Esophagus squamous epithelium (tissue), 5 donors: ENCODE results near the gene NSUN6. TPM values are rescaled to one million over a fixed set of nuclear protein-coding genes. Genes with fewer than 3 reads are reported as not detected.

Experiments used
- DNase-seq: peaks from one replicate; lab custom pipeline; 2025; lab: John Stamatoyannopoulos, UW
- H3K27ac ChIP-seq, 4 donors: fragments of 200-600 bp; sonication (generic); one replicate each; pipeline ENCODE4 v1.5.1; 2016 to 2019; ENCODE audit warnings: mild to moderate bottlenecking in 1 of 4
- H3K27me3 ChIP-seq, 4 donors: fragments of 200-600 bp; sonication (generic); 1 replicate in 3 of 4; 2 replicates in 1 of 4; pipeline versions ENCODE4 v1.5.1 to v1.6.0; 2017 to 2021; ENCODE audit warnings: antibody characterized with exemption in 1 of 4
- H3K36me3 ChIP-seq, 3 donors: fragments of 200-600 bp; sonication (generic); one replicate each; pipeline ENCODE4 v1.5.1; 2016 to 2019
- H3K4me1 ChIP-seq, 3 donors: fragments of 200-600 bp; sonication (generic); one replicate each; pipeline ENCODE4 v1.5.1; 2017 to 2019
- H3K4me3 ChIP-seq, 4 donors: fragments of 200-600 bp; sonication (generic); 1 replicate in 3 of 4; 2 replicates in 1 of 4; pipeline ENCODE4 v1.5.1; 2016 to 2019; ENCODE audit warnings: mild to moderate bottlenecking in 2 of 4, moderate library complexity in 1 of 4
- H3K9me3 ChIP-seq, 3 donors: fragments of 200-600 bp; sonication (generic); one replicate each; pipeline ENCODE4 v1.5.1; 2016 to 2019
- CTCF ChIP-seq, 6 experiments: fragments of 450-650 bp in 4 of 6; fragments of 200-600 bp in 2 of 6; sonication (generic) in 2 of 6; IDR thresholded peaks; one replicate each; pipeline ENCODE4 v1.5.1; 2016 to 2019; ENCODE audit warnings: antibody characterized with exemption in 6 of 6, mild to moderate bottlenecking in 4 of 6, moderate library complexity in 4 of 6
- POLR2A ChIP-seq, 4 donors: fragments of 450-650 bp; IDR thresholded peaks; one replicate each; pipeline ENCODE4 v1.6.1; 2017; ENCODE audit warnings: antibody characterized with exemption in 4 of 4, mild to moderate bottlenecking in 4 of 4, moderate library complexity in 3 of 4
- WGBS, 2 donors: methylation state at CpG; one replicate each; pipeline ENCODE4 v1.1.5; 2018; 5-methylcytosine and 5-hydroxymethylcytosine counted together
- intact Hi-C: fragments of 100-400 bp; cut with DNase I; formaldehyde crosslinking; loops from one replicate; pipeline ENCODE4 v1.15.0; 2022
- total RNA-seq, 4 donors: library from RNA; depleted of rRNA; stranded (reverse); fragments of >200 nt; gene quantifications; one replicate each; pipeline ENCODE4 v1.1.0, GENCODE V29; 2016
- donor health status: DM: yes; HTN: yes; CAD: no.

NSUN6 gene
- total RNA-seq, 4 donors from 2014 or later, result 3.4 to 10.1 (median 5.6) TPM

DNA sequence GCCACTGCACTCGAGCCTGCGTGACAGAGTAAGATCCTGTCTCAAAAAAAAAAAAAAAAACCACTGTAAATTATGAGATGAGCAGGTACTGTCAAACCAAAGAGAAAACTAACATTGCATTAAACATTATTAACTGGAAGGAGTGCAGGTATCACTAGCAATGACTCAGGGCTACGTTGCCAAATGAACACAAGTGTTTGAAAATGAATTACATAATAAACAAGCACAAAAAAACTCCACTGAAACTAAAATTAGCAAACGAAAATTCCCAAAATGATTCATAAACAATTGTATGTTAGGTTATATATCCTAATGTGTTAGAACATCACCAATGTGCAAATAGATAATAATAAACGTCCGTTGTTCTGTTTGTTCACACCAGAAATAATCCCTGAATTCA is 42.8 kb downstream of the NSUN6 start:
- 68 to 74% methylated on average over 6 of the region's 6 CpGs for whole genome bisulfite sequencing, 2 donors
- no peak for TF ChIP-seq POLR2A (IDR thresholded peaks at IDR 0.05)
- no peak for TF ChIP-seq CTCF (IDR thresholded peaks at IDR 0.05)
- Histone ChIP-seq H3K27ac (no peak overlapping the region), H3K9me3 (no peaks in the 10 kb centered on the region), H3K4me1 (peaks cover 0 to 38% (median 9%) of the 10 kb centered on the region in 3 donors), H3K4me3 (no peak overlapping the region), H3K27me3 (no peaks in the 10 kb centered on the region), H3K36me3 (peaks cover 0 to 6% (median 0%) of the 10 kb centered on the region in 3 donors)
- no peak for DNase-seq
- intact Hi-C loops, result no loop called here

DNA sequence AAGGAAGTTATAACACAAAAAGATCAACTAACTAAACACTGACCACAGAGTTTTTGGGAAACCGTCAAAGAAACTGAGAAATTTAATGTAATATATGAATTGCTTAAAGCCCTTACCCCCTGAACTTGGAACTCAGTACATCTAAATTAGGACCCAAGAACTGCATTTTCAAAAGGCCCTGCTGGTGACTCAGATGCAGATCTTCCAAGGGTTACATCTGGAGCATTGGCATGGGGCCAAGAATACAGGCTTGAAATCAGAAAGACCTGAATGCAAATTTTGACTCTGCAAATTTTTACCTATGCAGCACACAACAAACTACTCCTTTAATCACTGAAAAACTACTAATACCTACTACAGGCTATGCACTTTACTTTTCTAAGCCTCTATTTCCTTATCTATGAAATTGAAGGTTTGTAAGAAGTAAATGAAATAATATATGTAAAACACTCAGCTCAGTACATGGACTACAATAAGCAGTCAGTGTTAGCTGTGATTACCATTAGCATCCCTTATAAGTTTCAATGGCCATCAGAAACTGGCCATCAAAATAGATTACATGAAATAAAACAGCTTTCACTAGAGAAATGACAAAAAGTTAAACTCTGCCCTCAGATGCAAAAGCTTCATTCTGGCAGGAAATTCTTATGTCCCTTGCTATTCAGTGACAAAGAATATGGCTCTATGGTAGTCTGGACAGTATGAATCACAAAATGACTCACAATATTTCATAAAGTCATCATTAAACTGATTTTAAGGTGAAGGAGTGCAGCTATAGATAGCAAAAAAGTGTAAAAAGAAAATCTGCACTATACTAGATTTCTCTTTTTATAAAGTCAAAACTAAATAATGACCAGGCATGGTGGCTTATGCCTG is 43.6 kb downstream of the NSUN6 start:
- H3K27me3 ChIP-seq, result no peaks in the 10 kb centered on the region
- no peak overlapping the region for H3K4me3 ChIP-seq
- peaks cover 0 to 10% (median 0%) of the 10 kb centered on the region in 3 donors for H3K36me3 ChIP-seq
- no peak for TF ChIP-seq POLR2A (IDR thresholded peaks at IDR 0.05)
- TF ChIP-seq CTCF (IDR thresholded peaks at IDR 0.05), result no peak
- intact Hi-C loops, result no loop called here
- WGBS, 2 donors, result 50 to 67% methylated on average over 1 of the region's 1 CpG
- H3K4me1 ChIP-seq, result peaks cover 0 to 38% (median 9%) of the 10 kb centered on the region in 3 donors
- no peaks in the 10 kb centered on the region for H3K9me3 ChIP-seq
- DNase-seq, result no peak
- peak overlapping the region in 2 of 4 donors; percentile 37 to 41 for H3K27ac ChIP-seq

DNA sequence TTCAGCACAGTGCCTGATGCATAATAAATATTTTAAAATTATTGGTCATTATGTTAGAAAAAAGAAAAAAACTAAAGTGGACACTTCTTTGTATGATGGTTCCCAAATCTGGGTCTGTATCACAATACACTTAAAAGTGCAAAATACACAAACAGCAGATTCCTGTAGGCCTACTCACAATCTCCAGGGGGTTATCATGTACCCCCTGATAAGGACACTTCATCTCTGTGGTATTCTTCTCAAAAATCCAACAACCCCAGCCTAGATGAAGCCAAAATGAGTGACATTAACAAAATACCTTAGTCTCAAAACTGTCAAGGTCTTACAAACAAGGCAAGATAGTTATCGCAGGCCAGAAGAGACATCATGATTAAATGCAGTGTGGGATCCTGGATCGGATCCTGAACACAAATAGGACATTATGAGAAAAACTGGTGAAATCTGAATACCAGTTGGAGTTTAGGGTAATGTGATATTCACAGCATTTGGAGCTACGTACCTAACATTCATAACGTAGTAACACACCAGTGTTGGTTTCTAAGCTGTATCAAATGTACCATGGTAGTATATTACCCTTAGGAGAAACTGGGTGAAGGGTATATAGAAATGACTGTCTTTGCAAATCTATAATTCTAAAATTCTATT is 45.2 kb downstream of the NSUN6 start:
- no peak for DNase-seq
- intact Hi-C loops, result no loop called here
- H3K4me1 ChIP-seq, result peaks cover 0 to 29% (median 8%) of the 10 kb centered on the region in 3 donors
- H3K27ac ChIP-seq, result no peak overlapping the region
- TF ChIP-seq CTCF (IDR thresholded peaks at IDR 0.05) (no peak), POLR2A (IDR thresholded peaks at IDR 0.05) (no peak)
- WGBS, 2 donors, result 92 to 94% methylated on average over 4 of the region's 4 CpGs
- H3K36me3 ChIP-seq, result peaks cover 0 to 22% (median 0%) of the 10 kb centered on the region in 3 donors
- no peak overlapping the region for H3K4me3 ChIP-seq
- no peaks in the 10 kb centered on the region for H3K9me3 ChIP-seq
- no peaks in the 10 kb centered on the region for H3K27me3 ChIP-seq

GRCh38 chr10:18601321-18601720 is 50.1 kb downstream of the NSUN6 start:
- intact Hi-C loops, result no loop called here
- Histone ChIP-seq H3K4me1 (no peaks in the 10 kb centered on the region), H3K9me3 (no peaks in the 10 kb centered on the region), H3K27me3 (no peaks in the 10 kb centered on the region), H3K27ac (no peak overlapping the region), H3K4me3 (no peak overlapping the region), H3K36me3 (peaks cover 0 to 22% (median 0%) of the 10 kb centered on the region in 3 donors)
- DNase-seq, result no peak
- WGBS, 2 donors, result 78 to 95% methylated on average over 2 of the region's 2 CpGs
- TF ChIP-seq CTCF (IDR thresholded peaks at IDR 0.05) (peak in 1 of 6 experiments; percentile 18), POLR2A (IDR thresholded peaks at IDR 0.05) (no peak)

- intact Hi-C loops, result no loop called here
- H3K4me3 ChIP-seq, result no peak overlapping the region
- H3K36me3 ChIP-seq, result peaks cover 0 to 33% (median 0%) of the 10 kb centered on the region in 3 donors
- H3K27me3 ChIP-seq, result no peaks in the 10 kb centered on the region
- DNase-seq, result no peak
- WGBS, 2 donors, result 93 to 100% methylated on average over 3 of the region's 3 CpGs
- no peaks in the 10 kb centered on the region for H3K4me1 ChIP-seq
- no peak overlapping the region for H3K27ac ChIP-seq
- H3K9me3 ChIP-seq, result no peaks in the 10 kb centered on the region
- TF ChIP-seq CTCF (IDR thresholded peaks at IDR 0.05) (no peak), POLR2A (IDR thresholded peaks at IDR 0.05) (no peak)
These were observed 52.0 kb downstream of the NSUN6 start for GRCh38 chr10:18599392-18599791.
